Measurements from ENCODE around the gene TOM1L2.
"Not testable (repeated sequence)": the region's sequence is repeated elsewhere in the genome, so short reads cannot be mapped to it uniquely, and the experiment has no call there.

Gene TOM1L2

DNA sequence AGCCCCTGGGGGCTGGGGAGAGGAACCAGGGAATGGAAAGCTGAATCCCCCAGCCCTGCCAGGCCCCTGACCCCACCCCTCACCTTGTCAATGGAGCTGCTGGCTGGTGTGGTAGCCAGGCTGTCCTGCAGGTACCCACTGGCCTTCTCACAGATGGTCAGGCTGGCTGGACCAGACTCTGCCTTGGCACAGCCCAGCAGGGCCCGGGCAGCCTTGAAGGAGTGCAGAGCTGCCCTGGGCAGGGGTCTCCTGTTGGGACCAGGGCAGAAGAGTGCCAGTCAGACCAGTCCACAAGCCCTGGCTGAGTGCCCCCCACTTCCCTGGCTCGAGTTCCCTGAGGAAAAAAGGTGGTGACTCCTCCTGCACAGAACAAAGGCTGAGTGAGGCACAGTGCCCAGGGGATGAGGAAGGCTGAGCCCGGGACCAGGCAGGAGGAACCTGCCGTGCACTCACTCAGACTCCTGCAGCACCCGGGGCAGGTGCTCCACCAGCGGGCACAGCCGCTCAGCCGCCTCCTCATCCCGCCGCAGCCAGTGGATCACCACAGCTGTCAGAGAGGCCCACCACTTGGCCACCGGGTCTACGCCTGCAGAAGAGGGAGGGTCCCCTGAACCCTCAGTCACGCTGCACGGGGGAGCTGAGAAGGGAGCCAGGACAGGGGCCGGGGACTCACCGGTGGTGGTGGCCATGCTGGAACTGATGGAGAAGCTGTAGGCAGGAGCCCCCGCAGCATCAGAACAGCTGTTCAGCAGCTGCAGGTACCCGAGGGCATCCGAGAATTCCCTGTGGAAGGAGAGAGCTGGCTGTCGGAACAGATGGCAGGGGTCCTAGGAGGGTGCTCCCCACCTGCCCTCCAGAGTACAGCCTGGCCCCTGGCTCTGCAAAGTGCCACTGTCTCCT is 157.8 kb downstream of the TOM1L2 start:
- DNase-seq: no peak

DNA sequence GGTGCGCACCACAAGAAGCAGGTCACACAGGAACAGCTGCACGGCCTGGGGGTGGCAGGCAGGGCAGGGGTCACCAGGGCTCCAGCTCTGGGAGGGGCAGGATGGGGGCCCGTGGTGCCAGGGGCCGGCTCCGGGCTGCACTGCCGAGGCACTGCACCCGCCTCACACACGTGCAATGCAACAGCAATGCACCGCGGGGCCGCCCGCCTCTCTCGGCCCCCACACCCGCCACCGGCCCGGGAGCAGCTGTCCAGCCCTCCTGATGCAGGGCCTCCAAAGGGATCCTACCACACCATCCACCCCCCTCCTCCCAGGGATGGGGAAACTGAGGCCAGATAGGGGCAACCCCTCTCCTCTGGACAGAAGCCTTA is 158.5 kb downstream of the TOM1L2 start:
- no peak for DNase-seq

DNA sequence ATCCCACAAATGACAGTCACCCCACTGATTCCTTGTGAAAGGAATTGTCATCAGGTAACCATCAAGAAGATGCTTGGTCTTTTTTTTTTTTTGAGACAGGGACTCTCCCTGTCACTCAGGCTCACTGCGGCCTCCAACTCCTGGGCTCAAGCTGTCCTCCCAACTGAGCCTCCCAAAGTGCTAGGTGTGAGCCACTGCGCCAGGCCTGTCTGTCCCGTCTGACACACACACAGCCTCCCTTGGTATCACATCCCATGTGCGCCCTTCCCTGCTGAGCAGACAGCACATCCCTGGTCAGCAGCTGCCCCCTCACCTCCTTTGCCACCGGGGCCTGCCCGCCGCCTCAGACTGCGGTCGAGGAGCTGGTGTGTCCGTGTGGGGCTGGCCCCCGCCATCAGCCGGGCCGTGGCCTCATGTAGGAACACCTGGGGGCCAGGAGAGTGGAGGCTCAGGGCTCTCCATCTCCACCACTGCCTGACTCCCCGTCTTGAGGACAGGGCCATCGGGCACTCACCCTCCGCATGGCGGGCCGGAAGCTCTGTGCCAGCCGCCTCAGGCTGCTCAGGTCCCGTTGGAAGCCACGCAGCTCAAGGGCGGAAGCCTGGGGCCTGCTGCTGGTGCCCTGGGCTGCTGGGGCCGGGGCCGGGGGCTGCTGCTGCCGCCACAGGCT is 159.0 kb downstream of the TOM1L2 start:
- no peak for DNase-seq

DNA sequence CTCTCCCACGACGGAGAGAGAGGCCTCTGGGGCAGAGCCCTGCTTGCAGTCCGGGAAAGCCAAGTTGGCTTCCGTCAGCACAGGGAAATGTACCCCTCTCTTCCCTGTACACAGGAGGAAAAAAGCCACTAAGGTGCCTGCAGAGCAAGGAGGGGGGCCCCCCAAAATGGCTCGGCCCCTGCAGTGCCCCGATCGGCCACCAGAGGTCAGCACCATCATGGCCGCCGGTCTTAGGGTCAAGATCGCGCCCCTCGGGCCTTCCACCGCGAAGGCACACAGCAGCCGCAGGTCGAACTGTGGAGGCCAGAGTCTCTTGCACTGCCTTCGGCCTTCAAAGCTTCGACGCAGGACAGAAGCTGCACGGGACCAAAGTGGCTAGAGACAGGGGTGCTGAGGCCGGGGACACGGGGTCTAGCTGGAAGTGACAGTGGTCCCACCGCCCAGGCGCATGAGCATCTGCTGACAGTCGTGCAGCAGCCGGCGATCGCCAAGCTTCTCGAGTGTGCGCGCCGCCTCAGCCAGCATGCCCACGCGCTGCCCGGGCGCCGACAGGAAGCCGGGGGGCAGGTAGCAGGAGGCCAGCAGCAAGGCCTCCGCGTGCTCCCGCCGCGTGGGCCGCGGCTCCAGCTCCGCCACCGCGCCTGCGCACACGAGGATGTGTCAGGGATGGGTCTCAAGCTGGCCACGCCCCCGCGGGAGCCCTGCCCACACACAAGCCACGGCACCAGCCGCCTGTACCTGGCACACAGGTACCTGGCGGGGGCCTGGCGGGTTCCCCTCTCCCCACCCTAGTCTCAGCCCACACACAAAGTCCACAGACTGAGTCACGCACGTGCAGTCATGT is 159.8 kb downstream of the TOM1L2 start:
- DNase-seq: peak; percentile 87

DNA sequence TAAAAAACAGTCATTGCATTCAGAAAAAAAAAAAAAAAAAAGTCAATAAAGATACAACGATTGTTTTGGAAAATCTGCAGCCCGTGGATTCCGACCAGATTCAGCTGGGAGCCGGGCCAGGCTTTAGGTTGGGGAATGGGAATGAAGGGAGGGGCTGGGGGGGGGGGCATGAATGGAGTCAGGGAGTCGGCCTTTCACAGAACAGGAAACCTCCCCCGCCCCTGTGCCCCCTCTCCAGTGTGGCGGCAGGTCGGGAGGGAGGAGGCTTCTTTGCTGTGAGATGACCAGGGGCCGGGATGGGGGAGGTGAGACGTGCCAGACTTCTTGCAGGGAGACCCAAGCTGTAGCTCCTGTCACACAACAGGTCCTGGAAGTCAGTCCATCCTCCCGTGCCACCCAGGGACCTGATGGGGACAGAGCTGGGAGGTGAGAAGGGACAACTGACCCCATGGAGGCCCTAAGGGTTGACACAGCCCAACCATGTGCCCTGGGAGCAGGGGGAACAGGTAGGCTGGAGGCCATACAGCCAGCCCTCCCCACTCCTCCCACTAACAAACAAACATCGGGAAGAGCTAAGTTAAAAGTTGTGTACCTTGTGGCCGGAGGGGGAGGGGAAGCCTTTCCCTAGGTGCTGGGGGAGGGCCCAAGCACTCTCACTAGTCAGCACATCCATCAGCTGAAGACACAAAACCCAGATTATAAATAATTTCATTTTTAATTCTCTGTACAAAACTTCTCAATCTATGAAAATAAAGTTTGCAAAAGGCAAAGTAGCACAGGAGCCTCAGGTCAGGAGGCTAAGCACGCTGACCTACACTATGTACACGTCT is 160.6 kb downstream of the TOM1L2 start:
- DNase-seq: no peak

DNA sequence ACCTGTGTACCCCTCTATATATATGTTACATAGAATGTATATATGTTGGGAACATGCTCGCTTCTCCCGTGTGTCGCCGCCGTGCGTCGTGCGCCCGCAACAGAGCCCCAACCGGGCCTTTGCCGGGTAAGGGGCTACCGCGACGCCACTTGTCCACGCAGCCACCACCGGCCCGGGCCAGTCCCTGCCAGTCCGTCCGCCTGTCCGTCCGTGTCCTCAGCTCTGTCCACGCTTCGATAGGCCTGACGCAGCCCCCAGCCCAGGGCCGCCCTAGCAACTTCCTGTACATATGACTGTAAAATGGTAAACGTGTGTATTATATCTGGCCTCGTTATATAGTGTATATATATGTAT is 161.3 kb downstream of the TOM1L2 start:
- DNase-seq: no peak

DNA sequence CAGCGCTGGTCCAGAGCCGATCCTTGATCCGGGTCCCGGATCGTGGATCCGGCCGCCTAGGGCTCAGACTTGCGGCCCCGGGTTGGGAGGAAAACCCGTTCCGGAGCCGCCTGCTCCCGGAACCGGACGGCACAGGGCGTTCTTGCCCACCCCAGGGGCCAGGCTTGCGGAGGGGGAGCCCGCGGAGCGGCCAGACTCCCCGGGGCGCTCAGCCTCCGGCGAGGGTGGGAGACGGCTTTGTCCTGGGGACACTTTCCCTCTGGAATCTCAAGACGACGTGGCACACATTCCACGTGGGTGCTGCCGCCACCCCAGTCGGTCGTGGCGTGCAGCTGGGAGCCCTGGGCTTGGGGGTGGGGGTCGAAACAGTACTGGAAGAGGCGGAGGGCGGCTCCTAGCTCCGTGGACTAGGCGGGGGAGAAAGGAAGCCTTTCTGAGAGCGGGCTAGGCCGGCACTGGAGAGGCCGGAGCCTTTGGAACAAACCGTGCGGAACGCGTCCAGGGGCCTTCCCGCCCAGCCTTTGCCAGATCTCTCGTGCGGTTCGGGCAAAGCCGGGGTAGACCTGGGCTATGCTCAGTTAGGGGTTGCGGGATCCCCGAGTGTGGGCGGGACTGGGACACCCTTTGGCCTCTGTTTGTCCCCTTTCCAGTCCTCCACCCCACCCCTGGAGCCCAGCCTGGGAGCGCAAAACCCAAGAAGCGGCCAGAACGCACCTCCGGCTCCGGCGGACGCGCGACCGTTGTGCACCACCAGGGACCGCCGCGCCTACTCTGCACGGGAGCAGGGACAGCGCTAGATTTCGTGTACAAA is 161.9 kb downstream of the TOM1L2 start:
- DNase-seq: no peak

DNA sequence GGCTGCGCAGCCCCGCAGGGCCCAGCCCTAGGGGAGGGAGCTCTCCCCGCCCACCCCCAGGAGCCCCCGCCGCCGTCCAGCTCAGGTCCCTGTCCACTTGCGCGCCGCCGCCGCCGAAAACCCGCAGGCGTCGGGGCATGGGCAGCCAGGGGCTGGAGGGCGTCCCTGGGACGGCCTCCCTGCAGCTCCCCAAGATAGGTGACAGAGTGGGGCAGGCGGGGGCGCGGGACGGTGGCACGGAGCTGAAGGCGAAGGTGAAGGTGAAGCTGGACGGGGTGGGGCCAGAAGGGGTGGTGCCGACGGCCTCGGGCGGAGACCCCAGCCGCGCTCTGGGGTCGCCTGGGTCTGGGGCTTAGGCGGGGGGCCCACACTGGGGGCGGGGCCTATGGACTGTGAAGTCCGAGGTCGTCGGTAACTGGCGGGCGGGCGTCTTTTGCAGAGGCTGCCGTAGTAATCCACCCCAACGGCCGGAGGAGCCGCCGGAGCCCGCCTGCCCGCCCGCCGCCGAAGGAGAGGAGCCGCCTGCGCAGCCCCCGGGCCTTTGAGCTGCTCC is 162.6 kb downstream of the TOM1L2 start:
- DNase-seq: no peak

DNA sequence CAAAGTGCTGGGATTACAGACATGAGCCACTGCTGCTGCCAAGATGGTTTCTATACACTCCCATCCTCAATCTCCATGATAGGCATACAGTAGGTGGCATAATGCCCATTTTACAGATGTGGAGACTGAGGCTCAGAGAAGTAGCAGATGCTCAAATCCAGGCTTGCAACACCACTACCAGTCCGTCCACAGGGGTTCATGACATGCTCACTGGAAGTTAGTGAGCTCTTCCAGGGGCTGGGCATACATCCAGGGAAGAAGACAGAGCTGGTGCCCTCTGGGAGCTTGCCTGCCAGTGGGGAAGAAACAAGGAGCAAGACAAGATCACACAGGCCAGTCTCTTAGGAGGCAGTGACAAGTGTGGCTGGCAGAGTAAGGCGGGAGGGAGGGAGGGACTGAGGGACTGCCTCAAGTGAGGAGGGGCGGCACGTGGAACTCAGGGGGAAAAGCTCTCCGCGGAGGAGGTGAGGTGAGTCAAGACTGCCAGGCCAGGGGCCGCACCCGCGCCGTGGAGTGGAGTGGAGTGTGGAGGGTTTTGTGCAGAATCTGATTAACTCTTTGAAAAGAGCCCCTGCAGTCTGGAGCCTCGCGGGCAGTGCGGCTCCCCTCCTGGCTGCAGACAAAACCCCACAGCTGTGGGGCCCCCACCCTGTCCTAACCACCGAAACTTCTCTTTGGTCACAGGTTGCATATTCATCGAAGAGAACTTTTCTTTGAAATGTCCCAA is 163.3 kb downstream of the TOM1L2 start:
- peak; percentile 56 for DNase-seq

DNA sequence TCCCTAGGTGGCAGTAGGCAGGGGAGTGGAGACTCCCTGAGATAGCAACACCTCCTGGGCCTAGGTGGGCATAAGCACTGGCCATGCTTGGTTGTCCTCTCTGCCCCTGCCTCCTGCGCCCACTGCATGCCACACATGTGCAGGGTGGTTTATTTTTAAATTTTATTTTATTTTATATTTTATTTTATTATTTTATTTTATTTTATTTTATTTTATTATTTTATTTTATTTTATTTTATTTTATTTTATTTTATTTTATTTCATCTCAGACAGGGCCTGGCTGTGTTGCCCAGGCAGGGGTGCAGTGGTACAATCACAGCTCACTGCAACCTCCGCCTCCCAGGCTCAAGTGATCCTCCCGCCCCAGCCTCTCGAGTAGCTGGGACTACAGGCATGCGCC is 164.0 kb downstream of the TOM1L2 start:
- not testable (repeated sequence) for DNase-seq

DNA sequence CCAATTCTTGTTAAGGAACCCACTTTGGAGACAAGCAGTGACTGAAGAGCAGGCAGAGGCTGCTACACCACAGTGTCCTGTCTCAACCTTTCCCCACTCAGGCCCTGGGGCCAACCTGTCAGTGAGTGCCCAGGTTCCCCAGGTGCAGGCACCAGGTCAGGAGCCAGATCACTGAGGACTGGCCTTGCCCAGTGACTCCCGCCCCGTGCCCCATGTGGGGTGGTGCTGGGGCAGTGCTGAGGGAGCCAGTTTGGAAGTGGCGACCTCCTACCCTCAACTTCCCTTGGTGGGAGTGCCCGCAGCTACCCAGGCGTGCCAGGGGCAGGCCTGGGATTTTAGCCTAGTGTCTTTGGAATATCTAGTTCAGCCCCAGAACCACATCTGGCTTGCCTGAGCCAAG is 164.8 kb downstream of the TOM1L2 start:
- no peak for DNase-seq

DNA sequence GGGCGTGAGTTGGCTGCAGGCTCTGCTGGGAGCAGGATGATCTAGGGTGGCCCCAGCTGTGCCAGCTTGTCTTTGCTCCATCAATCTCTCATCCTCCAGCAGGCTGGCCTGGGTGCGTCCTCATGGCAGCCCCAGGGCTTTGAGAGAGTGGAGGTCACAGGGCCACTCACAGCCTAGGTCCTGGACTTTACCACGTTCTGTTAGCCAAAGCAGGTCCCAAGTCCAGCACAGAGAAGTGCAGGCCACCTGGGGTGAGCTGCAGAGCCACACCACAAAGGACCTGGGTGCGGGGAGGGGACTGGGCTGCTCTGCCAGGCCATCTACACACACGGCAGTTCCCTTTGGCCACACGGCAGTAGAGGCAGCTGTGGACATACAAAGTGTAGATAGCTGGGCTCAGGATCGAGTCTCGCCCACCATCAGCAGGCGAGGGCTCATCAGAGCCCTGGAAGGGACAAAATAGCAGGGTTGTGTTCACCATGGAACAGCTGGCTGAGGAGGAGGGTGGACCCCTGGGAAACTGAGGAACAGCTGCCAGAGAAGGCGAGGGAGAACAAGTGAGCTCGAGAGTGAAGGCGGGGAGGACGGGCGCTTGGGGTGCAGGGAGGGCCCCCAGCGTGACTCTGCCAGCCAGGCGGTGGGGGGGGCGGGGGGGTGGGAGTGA is 165.5 kb downstream of the TOM1L2 start:
- no peak for DNase-seq

DNA sequence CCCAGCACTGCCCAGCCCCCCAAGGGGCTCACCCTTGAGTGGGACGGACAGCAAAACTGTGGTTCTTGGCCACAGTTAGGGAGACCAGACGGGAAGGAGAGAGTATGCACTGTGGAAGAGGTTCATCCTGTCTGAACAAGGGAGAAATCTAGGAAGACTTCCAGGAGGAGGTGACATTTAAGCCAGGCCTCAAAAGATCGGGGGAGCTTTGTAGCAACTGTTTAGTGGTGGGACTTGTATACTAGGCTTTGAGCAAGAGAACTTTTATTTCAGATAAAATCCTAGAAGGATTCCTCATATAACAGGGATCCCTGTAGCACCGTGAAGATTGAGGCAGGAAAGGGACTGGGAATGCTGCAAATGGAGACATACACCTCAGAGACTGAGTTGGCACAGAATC is 166.2 kb downstream of the TOM1L2 start:
- DNase-seq: no peak

DNA sequence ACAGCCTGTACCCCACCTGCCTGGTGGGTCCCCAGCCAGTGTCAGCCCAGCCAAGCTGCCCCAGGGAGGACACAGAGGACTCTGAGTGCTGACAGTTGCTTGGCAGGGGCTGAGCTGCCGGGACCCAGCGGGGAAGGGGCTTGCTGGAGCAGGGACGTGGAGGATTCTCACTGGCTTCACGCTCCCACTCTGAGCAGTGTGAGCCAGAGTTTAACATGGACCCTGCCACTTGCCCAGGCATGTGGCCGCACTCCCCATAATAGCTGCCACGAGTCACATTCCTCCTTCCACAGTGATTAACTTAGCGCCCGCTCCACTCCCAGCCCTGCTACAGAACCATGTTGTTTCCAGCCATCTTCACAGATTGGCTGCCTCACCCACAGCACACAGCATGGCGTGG is 166.6 kb downstream of the TOM1L2 start:
- DNase-seq: no peak

DNA sequence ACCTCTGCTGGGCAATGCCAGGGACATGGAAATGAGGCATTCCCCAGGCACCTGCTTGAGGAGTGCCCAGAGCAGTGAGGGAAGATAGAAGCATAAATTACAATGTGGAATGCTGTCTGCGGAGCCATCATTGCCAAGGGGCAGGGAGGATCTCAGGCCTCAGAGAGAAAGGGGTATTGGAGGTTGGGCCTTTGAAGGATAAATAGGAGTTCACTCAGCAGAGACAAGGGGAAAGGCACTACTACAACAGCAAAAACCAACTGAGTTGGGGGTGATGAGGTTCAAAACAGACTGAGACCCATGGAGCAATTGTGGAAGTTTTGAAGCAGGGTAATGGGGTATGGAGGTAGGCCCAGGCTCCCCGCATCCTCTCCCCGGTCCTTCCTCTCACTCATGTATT is 168.2 kb downstream of the TOM1L2 start:
- DNase-seq: no peak

DNA sequence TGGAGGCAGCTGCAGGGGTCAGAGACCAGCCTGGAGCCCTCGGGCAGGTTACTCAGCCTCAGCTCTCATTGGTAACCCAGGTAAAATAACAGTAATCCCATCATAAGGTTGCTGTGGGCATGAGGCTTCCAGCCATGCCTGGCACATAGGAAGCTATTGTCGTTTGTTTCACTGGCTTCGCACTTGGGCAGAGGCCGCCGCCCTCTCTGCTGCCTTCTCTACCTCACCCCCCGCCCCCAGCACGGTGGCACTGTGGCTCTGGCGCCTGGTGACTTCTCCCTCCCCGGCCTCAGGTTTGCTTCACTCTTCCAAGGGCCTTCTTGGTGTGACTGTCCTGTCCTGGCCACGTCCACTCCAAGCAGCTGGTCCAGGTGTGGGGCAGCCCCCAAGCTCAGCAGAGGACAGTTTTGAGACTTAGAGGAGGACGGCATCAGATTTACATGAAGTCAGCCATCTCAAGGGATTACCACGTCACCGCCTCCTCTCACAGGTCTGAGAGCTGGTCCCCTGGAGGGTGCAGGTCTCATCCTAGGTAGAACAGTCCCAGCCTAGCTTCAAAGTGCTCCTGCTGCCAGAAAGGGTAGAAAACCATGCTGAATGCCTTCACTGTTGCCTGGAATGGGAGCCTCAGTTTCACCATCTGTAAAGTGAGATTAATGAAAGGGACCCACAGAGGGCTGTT is 170.3 kb downstream of the TOM1L2 start:
- DNase-seq: no peak

DNA sequence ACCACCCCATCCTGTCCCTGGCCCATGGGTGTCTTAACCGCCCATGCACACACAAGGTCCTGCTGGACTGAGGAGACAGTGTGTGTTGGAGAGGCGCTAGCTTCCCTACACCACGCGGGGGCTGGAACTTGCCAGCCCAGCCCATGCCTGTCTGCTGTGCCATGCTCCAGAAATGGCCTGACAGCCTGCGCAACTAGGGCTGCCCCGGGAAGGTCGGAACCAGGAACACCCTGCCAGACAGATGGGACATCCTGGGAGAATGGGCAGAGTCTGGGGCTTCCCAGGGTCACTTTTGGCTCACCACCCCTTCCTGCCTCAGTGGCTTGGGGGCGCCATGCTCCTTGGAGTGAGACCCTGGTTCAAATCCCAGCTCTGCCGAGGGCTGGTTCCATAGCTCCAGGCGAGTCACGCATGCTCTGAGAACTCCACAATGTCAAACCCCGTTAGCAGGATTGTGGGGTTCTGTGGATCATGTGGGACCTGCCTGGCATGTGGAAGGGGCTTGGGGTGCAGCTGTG is 171.6 kb downstream of the TOM1L2 start:
- DNase-seq: no peak

DNA sequence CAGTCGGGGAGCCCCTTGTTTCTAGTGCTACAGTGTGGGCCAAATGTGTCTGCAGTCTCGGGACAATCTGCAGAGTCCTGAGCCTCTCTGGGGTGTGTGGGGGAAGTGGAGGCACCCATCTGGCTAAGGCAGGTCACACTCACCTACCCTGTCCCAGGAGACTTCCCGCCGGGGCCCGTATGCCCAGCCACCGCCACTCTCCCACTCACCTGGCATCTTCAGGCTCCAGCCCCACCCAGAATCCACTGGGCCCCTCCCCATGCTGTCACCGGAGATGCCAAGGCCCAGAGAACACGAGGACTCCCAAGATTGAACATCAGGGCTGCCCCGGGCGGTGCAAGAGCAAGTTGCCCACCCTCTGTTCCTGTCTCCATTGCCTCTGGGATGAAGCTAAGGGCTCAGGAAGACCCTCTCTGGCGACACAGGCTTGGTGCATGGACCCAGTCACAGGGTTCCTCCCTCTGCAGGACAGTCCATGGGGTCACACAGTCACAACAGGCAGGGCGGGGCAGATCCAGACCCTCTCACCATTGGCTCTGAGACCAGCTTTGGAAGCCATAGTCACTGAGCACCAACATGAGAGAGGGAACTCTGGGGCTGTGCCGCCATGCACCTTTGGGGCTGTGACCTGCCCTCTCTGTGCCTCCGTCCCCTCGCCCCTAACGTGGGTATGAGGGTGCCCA is 173.5 kb downstream of the TOM1L2 start:
- no peak for DNase-seq

All from stimulated activated CD8-positive, alpha-beta memory T cell treated with anti-CD3 and anti-CD28 coated beads, Interleukin-4, amount 100 ng/mL, for 48 hours (primary cell).